Measurements from ENCODE around the gene MCTP1.

DNA sequence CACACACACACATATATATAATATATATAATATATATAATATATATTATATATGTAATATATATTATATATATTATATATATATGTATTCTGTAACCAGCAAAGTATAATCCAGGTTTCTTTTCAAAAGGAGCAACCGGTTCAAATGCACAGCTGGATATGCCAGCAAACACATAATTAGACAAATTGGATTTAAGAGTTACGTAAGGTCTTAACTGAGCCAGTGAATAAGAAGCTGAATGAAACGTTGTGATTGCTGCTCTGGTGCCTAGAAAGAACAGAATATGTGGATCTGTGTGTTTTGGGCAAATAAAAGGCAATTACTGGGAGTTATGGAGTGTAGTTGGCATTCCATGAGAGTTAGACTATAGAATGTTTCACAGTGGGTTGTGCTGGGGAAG is 488.3 kb downstream of the MCTP1 start:
- TF ChIP-seq, protein P1, sequence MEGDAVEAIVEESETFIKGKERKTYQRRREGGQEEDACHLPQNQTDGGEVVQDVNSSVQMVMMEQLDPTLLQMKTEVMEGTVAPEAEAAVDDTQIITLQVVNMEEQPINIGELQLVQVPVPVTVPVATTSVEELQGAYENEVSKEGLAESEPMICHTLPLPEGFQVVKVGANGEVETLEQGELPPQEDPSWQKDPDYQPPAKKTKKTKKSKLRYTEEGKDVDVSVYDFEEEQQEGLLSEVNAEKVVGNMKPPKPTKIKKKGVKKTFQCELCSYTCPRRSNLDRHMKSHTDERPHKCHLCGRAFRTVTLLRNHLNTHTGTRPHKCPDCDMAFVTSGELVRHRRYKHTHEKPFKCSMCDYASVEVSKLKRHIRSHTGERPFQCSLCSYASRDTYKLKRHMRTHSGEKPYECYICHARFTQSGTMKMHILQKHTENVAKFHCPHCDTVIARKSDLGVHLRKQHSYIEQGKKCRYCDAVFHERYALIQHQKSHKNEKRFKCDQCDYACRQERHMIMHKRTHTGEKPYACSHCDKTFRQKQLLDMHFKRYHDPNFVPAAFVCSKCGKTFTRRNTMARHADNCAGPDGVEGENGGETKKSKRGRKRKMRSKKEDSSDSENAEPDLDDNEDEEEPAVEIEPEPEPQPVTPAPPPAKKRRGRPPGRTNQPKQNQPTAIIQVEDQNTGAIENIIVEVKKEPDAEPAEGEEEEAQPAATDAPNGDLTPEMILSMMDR (IDR thresholded peaks at IDR 0.05; ENCODE audit: low read depth, low read length), result no peak
- TF ChIP-seq EZH2phosphoT487 (IDR thresholded peaks at IDR 0.05; ENCODE audit: low read depth), result no peak

Data from OCI-LY3 (cell line).